Measurements from ENCODE around the gene BCAS3. TPM values are rescaled to one million over a fixed set of nuclear protein-coding genes. Genes with fewer than 3 reads are reported as not detected.

Gene BCAS3
- total RNA-seq, 1 donor from 2014 or later: 14.5 TPM

DNA sequence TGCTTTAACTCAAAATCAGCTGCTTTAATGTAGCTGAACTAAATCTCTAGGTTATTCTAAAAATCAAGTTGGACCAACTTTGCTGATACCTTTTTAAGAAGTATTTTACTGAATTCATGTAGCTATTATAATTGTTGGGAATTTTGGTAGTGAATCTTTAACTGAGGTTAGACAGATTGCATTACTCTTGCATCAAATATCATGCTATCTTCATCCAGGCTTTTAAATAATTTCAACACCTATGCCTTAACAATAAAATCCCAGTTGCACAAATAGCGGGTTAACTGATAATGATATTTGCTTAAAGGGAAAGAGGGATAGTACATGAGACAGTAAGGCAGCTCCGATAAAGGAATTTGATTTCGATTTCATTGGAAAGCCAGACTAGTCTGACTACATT is 480.7 kb downstream of the BCAS3 start:
- no peak overlapping the region for H3K4me3 Mint-ChIP-seq (ENCODE audit: unreplicated experiment)
- peaks cover 36% of the 10 kb centered on the region for H3K4me1 Mint-ChIP-seq (ENCODE audit: low read depth, unreplicated experiment)
- Histone ChIP-seq H3K36me3 (ENCODE audit: insufficient read depth, low read length) (no peaks in the 10 kb centered on the region), H3K9ac (ENCODE audit: low read length) (no peak overlapping the region), H3K4me2 (ENCODE audit: low read length) (peak overlapping the region; percentile 71), H3K79me2 (ENCODE audit: insufficient read depth, low read length) (no peaks in the 10 kb centered on the region), H4K20me1 (ENCODE audit: insufficient read depth, low read length) (no peaks in the 10 kb centered on the region), H3K4me3 (ENCODE audit: insufficient read depth, low read depth, low read length) (no peak overlapping the region), H3K27ac (ENCODE audit: low read depth, low read length) (no peak overlapping the region), H3K4me1 (ENCODE audit: insufficient read depth, low read length) (peaks cover 6% of the 10 kb centered on the region), H2AFZ (ENCODE audit: low read depth, low read length) (no peak overlapping the region), H3K9me3 (ENCODE audit: insufficient read depth, low read depth, low read length) (no peaks in the 10 kb centered on the region), H3K27me3 (ENCODE audit: insufficient read depth, low read length) (no peaks in the 10 kb centered on the region)
- TF ChIP-seq EZH2 (IDR thresholded peaks at IDR 0.05; ENCODE audit: insufficient read depth, low read length): no peak
- TF ChIP-seq CTCF (IDR thresholded peaks at IDR 0.05; ENCODE audit: insufficient read depth, low read depth, low read length): no peak
- FAIRE-seq (peak; percentile 52), DNase-seq (ENCODE audit: low read depth) (no peak)
- H3K27ac Mint-ChIP-seq (ENCODE audit: unreplicated experiment): no peak overlapping the region
- H3K36me3 Mint-ChIP-seq (ENCODE audit: low read depth, unreplicated experiment): no peaks in the 10 kb centered on the region
- no peaks in the 10 kb centered on the region for H3K9me3 Mint-ChIP-seq (ENCODE audit: unreplicated experiment)
- no peaks in the 10 kb centered on the region for H3K27me3 Mint-ChIP-seq (ENCODE audit: low read depth, unreplicated experiment)

- FAIRE-seq (no peak), DNase-seq (ENCODE audit: low read depth) (peak; percentile 59)
- peaks cover 36% of the 10 kb centered on the region for H3K4me1 Mint-ChIP-seq (ENCODE audit: low read depth, unreplicated experiment)
- Histone ChIP-seq H3K27ac (ENCODE audit: low read depth, low read length) (no peak overlapping the region), H3K4me2 (ENCODE audit: low read length) (no peak overlapping the region), H3K9me3 (ENCODE audit: insufficient read depth, low read depth, low read length) (no peaks in the 10 kb centered on the region), H3K79me2 (ENCODE audit: insufficient read depth, low read length) (no peaks in the 10 kb centered on the region), H3K27me3 (ENCODE audit: insufficient read depth, low read length) (no peaks in the 10 kb centered on the region), H3K9ac (ENCODE audit: low read length) (no peak overlapping the region), H3K4me1 (ENCODE audit: insufficient read depth, low read length) (peaks cover 6% of the 10 kb centered on the region), H3K36me3 (ENCODE audit: insufficient read depth, low read length) (no peaks in the 10 kb centered on the region), H4K20me1 (ENCODE audit: insufficient read depth, low read length) (no peaks in the 10 kb centered on the region), H2AFZ (ENCODE audit: low read depth, low read length) (no peak overlapping the region), H3K4me3 (ENCODE audit: insufficient read depth, low read depth, low read length) (no peak overlapping the region)
- H3K9me3 Mint-ChIP-seq (ENCODE audit: unreplicated experiment): no peaks in the 10 kb centered on the region
- H3K27me3 Mint-ChIP-seq (ENCODE audit: low read depth, unreplicated experiment): no peaks in the 10 kb centered on the region
- no peaks in the 10 kb centered on the region for H3K36me3 Mint-ChIP-seq (ENCODE audit: low read depth, unreplicated experiment)
- peak overlapping the region; percentile 95 for H3K27ac Mint-ChIP-seq (ENCODE audit: unreplicated experiment)
- no peak for TF ChIP-seq EZH2 (IDR thresholded peaks at IDR 0.05; ENCODE audit: insufficient read depth, low read length)
- TF ChIP-seq CTCF (IDR thresholded peaks at IDR 0.05; ENCODE audit: insufficient read depth, low read depth, low read length): no peak
- no peak overlapping the region for H3K4me3 Mint-ChIP-seq (ENCODE audit: unreplicated experiment)
Observed at GRCh38 chr17:61159221-61159814, 481.7 kb downstream of the BCAS3 start.

- Histone ChIP-seq H3K79me2 (ENCODE audit: insufficient read depth, low read length) (no peaks in the 10 kb centered on the region), H3K4me1 (ENCODE audit: insufficient read depth, low read length) (peaks cover 6% of the 10 kb centered on the region), H3K27me3 (ENCODE audit: insufficient read depth, low read length) (no peaks in the 10 kb centered on the region), H3K27ac (ENCODE audit: low read depth, low read length) (no peak overlapping the region), H3K9me3 (ENCODE audit: insufficient read depth, low read depth, low read length) (no peaks in the 10 kb centered on the region), H4K20me1 (ENCODE audit: insufficient read depth, low read length) (no peaks in the 10 kb centered on the region), H3K4me2 (ENCODE audit: low read length) (no peak overlapping the region), H2AFZ (ENCODE audit: low read depth, low read length) (no peak overlapping the region), H3K9ac (ENCODE audit: low read length) (no peak overlapping the region), H3K36me3 (ENCODE audit: insufficient read depth, low read length) (no peaks in the 10 kb centered on the region), H3K4me3 (ENCODE audit: insufficient read depth, low read depth, low read length) (no peak overlapping the region)
- H3K36me3 Mint-ChIP-seq (ENCODE audit: low read depth, unreplicated experiment): no peaks in the 10 kb centered on the region
- DNase-seq (ENCODE audit: low read depth): no peak
- FAIRE-seq: no peak
- no peak overlapping the region for H3K27ac Mint-ChIP-seq (ENCODE audit: unreplicated experiment)
- H3K4me1 Mint-ChIP-seq (ENCODE audit: low read depth, unreplicated experiment): peaks cover 36% of the 10 kb centered on the region
- H3K27me3 Mint-ChIP-seq (ENCODE audit: low read depth, unreplicated experiment): no peaks in the 10 kb centered on the region
- H3K9me3 Mint-ChIP-seq (ENCODE audit: unreplicated experiment): peaks cover 3% of the 10 kb centered on the region
- H3K4me3 Mint-ChIP-seq (ENCODE audit: unreplicated experiment): no peak overlapping the region
- no peak for TF ChIP-seq EZH2 (IDR thresholded peaks at IDR 0.05; ENCODE audit: insufficient read depth, low read length)
- no peak for TF ChIP-seq CTCF (IDR thresholded peaks at IDR 0.05; ENCODE audit: insufficient read depth, low read depth, low read length)
Observed at GRCh38 chr17:61160204-61160603, 482.6 kb downstream of the BCAS3 start.
